GM12801 (cell line): ENCODE results near the gene ELOVL6.

Source experiments
- TF ChIP-seq, protein P1 (sequence below): IDR thresholded peaks from one replicate; pipeline ENCODE4 v1.5.1; 2011; ENCODE audit warnings: control low read depth; ENCODE audit not compliant: insufficient read length; ENCODE audit errors: extremely low read depth

Gene ELOVL6

GRCh38 chr4:110181890-110182289 lies 16.5 kb downstream of the ELOVL6 start:
- TF ChIP-seq, protein P1, sequence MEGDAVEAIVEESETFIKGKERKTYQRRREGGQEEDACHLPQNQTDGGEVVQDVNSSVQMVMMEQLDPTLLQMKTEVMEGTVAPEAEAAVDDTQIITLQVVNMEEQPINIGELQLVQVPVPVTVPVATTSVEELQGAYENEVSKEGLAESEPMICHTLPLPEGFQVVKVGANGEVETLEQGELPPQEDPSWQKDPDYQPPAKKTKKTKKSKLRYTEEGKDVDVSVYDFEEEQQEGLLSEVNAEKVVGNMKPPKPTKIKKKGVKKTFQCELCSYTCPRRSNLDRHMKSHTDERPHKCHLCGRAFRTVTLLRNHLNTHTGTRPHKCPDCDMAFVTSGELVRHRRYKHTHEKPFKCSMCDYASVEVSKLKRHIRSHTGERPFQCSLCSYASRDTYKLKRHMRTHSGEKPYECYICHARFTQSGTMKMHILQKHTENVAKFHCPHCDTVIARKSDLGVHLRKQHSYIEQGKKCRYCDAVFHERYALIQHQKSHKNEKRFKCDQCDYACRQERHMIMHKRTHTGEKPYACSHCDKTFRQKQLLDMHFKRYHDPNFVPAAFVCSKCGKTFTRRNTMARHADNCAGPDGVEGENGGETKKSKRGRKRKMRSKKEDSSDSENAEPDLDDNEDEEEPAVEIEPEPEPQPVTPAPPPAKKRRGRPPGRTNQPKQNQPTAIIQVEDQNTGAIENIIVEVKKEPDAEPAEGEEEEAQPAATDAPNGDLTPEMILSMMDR, result no peak

- TF ChIP-seq, protein P1, result no peak
Measured at GRCh38 chr4:110175634-110176033, 22.8 kb downstream of the ELOVL6 start.

GRCh38 chr4:110172972-110173371 lies 25.4 kb downstream of the ELOVL6 start:
- TF ChIP-seq, protein P1, result no peak

GRCh38 chr4:110171971-110172370 lies 26.4 kb downstream of the ELOVL6 start:
- TF ChIP-seq, protein P1, result no peak

DNA sequence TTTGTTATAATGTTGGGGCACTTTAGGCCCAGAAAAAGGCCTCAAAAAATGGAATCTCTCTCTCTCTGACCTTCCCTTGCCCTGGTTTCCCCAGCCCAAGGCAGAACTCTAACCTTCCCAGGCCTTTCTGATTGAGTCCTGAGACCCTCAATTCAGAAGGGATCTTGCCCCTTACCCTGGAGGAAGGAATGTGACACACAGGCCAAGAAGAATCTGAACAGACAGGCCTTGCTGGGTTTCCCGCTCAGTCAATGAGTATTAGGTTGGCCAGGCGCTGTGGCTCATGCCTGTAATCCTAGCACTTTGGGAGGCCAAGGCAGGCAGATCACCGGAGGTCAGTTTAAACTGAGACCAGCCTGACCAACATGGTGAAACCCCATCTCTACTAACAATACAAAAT lies 27.6 kb downstream of the ELOVL6 start:
- TF ChIP-seq, protein P1, result no peak

GRCh38 chr4:110165382-110166286 lies 32.8 kb downstream of the ELOVL6 start:
- TF ChIP-seq, protein P1, result no peak

DNA sequence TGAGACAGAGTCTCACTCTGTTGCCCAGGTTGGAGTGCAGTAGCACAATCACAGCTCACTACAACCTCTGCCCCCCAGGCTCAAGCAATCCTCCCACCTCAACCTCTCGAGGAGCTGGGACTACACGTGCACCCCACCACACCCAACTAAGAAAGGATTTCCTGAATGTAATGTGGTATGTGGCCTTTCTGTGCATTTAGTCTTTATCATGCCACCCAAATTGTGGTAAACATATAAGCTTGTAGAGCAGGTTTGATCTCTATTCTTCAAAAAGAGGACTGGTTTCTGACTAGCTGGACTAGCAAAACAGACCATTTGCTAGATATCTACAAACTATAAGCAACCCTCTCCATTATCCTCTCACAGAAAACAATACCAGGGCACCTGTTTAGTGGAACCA lies 33.6 kb downstream of the ELOVL6 start:
- TF ChIP-seq, protein P1, result no peak
